DOHH2 (cell line): Measurements from ENCODE around the gene MTO1.

Source experiments
- H3F3A ChIP-seq: fragments of 200-600 bp; sonication (generic), shearing (Covaris generic); 2 replicates; pipeline ENCODE4 v1.6.0; 2016; ENCODE audit warnings: antibody characterized with exemption, mild to moderate bottlenecking; ENCODE audit not compliant: control insufficient read depth, insufficient read depth
- H3K27ac ChIP-seq: fragments of 200-600 bp; sonication (generic); 2 replicates; pipeline ENCODE4 v1.5.1; 2014; ENCODE audit warnings: low read depth, mild to moderate bottlenecking, low read length, moderate library complexity
- H3K27me3 ChIP-seq: fragments of 200-600 bp; sonication (generic); 2 replicates; pipeline ENCODE4 v1.6.1; 2014; ENCODE audit warnings: mild to moderate bottlenecking, low read length, mixed read lengths; ENCODE audit not compliant: control insufficient read depth
- H3K36me3 ChIP-seq: fragments of 200-600 bp; sonication (generic); 2 replicates; pipeline ENCODE4 v1.6.1; 2014; ENCODE audit warnings: mild to moderate bottlenecking, low read length, moderate library complexity, mixed read lengths; ENCODE audit not compliant: control insufficient read depth
- H3K4me1 ChIP-seq: fragments of 200-600 bp; sonication (generic); 2 replicates; pipeline ENCODE4 v1.6.1; 2014; ENCODE audit warnings: mild to moderate bottlenecking, low read length, mixed read lengths; ENCODE audit not compliant: control insufficient read depth
- H3K4me2 ChIP-seq: fragments of 200-600 bp; sonication (generic); 2 replicates; pipeline ENCODE4 v1.6.0; 2014; ENCODE audit warnings: mild to moderate bottlenecking, low read length, moderate library complexity
- H3K4me3 ChIP-seq: fragments of 200-600 bp; sonication (generic); 2 replicates; pipeline ENCODE4 v1.5.1; 2014; ENCODE audit warnings: mild to moderate bottlenecking, low read length, mixed read lengths
- H3K79me2 ChIP-seq: fragments of 200-600 bp; sonication (generic); 2 replicates; pipeline ENCODE4 v1.6.1; 2014; ENCODE audit warnings: mild to moderate bottlenecking, low read length, mixed read lengths; ENCODE audit not compliant: control insufficient read depth
- H3K9me2 ChIP-seq: fragments of 200-600 bp; sonication (generic); replicated peaks from 2 replicates; pipeline ENCODE4 v1.6.1; 2014; ENCODE audit warnings: mild to moderate bottlenecking, low read length, mixed read lengths; ENCODE audit not compliant: control insufficient read depth
- H3K9me3 ChIP-seq: fragments of 200-600 bp; sonication (generic); 2 replicates; pipeline ENCODE4 v1.6.1; 2014; ENCODE audit warnings: antibody characterized with exemption, low read length, mixed read lengths; ENCODE audit not compliant: control insufficient read depth, insufficient read depth
- H4K20me1 ChIP-seq: fragments of 200-600 bp; sonication (generic); 2 replicates; pipeline ENCODE4 v1.6.0; 2014; ENCODE audit warnings: low read depth, mild to moderate bottlenecking, antibody characterized with exemption, low read length, moderate library complexity; ENCODE audit not compliant: control insufficient read depth, insufficient read depth
- CTCF ChIP-seq: fragments of 200-600 bp; sonication (generic); IDR thresholded peaks from one replicate; pipeline ENCODE4 v1.5.1; 2014; ENCODE audit warnings: antibody characterized with exemption, mild to moderate bottlenecking, low read depth, low read length; ENCODE audit not compliant: poor library complexity, severe bottlenecking
- EZH2phosphoT487 ChIP-seq: fragments of 200-600 bp; sonication (generic); IDR thresholded peaks from 2 replicates; pipeline ENCODE4 v1.6.1; 2017; ENCODE audit warnings: borderline replicate concordance, mild to moderate bottlenecking, antibody characterized with exemption, low read length, moderate library complexity, mixed read lengths

Gene MTO1, protein sequence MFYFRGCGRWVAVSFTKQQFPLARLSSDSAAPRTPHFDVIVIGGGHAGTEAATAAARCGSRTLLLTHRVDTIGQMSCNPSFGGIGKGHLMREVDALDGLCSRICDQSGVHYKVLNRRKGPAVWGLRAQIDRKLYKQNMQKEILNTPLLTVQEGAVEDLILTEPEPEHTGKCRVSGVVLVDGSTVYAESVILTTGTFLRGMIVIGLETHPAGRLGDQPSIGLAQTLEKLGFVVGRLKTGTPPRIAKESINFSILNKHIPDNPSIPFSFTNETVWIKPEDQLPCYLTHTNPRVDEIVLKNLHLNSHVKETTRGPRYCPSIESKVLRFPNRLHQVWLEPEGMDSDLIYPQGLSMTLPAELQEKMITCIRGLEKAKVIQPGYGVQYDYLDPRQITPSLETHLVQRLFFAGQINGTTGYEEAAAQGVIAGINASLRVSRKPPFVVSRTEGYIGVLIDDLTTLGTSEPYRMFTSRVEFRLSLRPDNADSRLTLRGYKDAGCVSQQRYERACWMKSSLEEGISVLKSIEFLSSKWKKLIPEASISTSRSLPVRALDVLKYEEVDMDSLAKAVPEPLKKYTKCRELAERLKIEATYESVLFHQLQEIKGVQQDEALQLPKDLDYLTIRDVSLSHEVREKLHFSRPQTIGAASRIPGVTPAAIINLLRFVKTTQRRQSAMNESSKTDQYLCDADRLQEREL

GRCh38 chr6:73461537-73462350 lies at the start of gene MTO1:
MTO1 (plus strand) TSS chr6:73461737; CDS start chr6:73461855, 118 bp downstream.
- H3K36me3 ChIP-seq = peaks cover 39% of the 10 kb centered on the region
- peak within 1 kb of the TSS; percentile 99 for H3K27ac ChIP-seq
- no peaks in the 10 kb centered on the region for H3K9me3 ChIP-seq
- peak within 1 kb of the TSS; percentile 100 for H3K4me3 ChIP-seq
- no peaks in the 10 kb centered on the region for H3K9me2 ChIP-seq
- H3F3A ChIP-seq = peaks cover 14% of the 10 kb centered on the region
- no peaks in the 10 kb centered on the region for H4K20me1 ChIP-seq
- H3K27me3 ChIP-seq = no peaks in the 10 kb centered on the region
- TF ChIP-seq EZH2phosphoT487 (no peak), CTCF (no peak)
- H3K4me2 ChIP-seq = peak within 1 kb of the TSS; percentile 83
- peaks cover 27% of the 10 kb centered on the region for H3K4me1 ChIP-seq
- H3K79me2 ChIP-seq = peaks cover 54% of the 10 kb centered on the region

- Histone ChIP-seq H4K20me1 (no peaks in the 10 kb centered on the region), H3K4me3 (no peak overlapping the region), H3F3A (no peaks in the 10 kb centered on the region), H3K36me3 (no peaks in the 10 kb centered on the region), H3K4me1 (no peaks in the 10 kb centered on the region), H3K79me2 (no peaks in the 10 kb centered on the region), H3K9me3 (no peaks in the 10 kb centered on the region), H3K4me2 (no peak overlapping the region), H3K27me3 (no peaks in the 10 kb centered on the region), H3K9me2 (no peaks in the 10 kb centered on the region), H3K27ac (no peak overlapping the region)
- TF ChIP-seq CTCF (no peak), EZH2phosphoT487 (no peak)
Measured at GRCh38 chr6:73413102-73413501, 48.4 kb upstream of the MTO1 start.

- H3K9me2 ChIP-seq = no peaks in the 10 kb centered on the region
- H3K4me2 ChIP-seq = no peak overlapping the region
- no peak for TF ChIP-seq CTCF
- no peak for TF ChIP-seq EZH2phosphoT487
Measured at GRCh38 chr6:73418081-73418741, 43.3 kb upstream of the MTO1 start.

More at GRCh38 chr6:73418081-73418741, 43.3 kb upstream of the MTO1 start:
- no peak overlapping the region for H3K27ac ChIP-seq
- H3F3A ChIP-seq = no peaks in the 10 kb centered on the region
- no peak overlapping the region for H3K4me3 ChIP-seq
- no peaks in the 10 kb centered on the region for H3K9me3 ChIP-seq
- no peaks in the 10 kb centered on the region for H3K4me1 ChIP-seq
- 0 out of 2 replicates have a peak, but pooled peaks cover 3% of the 10 kb centered on the region for H3K36me3 ChIP-seq
- H3K79me2 ChIP-seq = no peaks in the 10 kb centered on the region
- no peaks in the 10 kb centered on the region for H3K27me3 ChIP-seq
- H4K20me1 ChIP-seq = no peaks in the 10 kb centered on the region
